COLO668 (cell line): ENCODE measurements around the gene BBX.

Source experiments
- DNase-seq: peaks from one replicate; lab custom pipeline; 2025; ENCODE audit not compliant: unreplicated experiment; lab: John Stamatoyannopoulos, UW

BBX gene

DNA sequence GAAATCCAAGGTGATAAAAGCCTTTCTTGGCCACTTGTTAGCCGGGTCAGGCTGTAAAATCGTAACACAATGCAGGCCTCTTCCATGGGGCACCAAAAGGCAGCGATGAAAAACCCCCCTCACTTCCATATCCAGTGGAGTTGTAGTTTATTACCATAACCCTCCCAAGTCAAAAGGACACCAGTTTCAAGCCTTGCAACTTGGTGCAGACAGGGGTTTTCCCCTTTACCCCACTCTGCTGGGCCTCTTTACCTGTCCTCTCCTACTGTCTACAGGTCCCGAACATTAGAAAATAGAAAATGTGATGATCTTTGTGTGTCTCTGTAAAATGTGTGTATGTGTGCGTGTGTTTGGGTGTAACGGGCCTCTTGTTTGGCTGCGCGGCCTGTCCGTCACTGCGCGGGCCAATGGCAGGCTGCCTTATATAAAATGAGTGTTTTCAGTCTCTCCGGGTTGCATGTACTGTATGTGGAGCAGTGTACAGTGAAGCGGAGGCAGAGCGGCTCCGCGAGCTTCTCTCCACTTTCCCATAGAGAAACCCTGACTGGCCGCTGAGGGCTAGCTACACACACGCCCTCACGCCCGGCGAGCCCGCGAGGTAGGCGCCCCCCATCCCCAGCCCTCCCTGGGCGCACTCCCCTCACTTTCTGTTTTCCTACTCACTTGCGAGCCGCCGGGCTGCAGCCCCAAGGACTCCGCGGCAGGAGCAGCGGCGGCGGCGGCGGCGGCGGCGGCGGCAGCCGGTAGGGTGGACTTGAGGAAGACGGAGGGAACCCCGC lies at the start of gene BBX:
Gene BBX, plus strand, starts transcription at position 453 of the 779 bp plus-strand sequence. CDS start 187,499 bp downstream, outside the sequence.
- DNase-seq: peak; percentile 76

DNA sequence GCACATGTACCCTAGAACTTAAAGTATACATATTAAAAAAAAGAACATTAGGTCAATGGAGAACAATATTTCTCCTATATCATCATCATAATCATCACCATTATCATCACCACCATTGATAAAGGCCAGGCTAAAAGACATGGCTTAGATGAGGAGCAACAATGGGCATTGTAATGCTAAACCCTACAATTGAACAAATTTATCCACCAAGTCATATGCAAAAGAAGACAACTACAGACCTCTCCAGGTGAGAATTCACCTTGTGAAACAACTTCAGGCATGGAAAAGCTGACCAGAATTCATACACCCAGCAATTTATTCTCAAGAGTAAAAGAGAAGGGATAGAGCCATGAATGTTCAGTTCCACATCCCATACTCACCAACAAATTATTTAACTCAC lies 46.3 kb upstream of the BBX start:
- no peak for DNase-seq

DNA sequence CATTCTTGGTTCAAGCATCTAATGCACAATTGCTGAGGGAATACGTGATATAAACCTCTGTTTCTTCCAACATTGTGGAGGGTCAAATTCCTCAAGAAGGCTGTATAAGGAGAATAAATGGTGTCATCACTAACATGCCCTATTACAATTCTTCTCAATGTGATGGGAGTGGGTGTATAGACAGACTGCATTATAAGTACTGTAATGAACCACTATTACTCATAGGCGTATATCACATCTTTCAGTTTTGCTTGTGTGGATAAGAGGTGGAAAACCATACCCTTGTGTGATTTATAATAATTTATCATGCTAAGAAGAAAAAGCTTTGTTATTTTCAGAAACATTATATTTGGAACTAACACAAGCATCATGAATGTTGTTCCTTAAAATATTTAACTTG lies 35.3 kb upstream of the BBX start:
- no peak for DNase-seq

DNA sequence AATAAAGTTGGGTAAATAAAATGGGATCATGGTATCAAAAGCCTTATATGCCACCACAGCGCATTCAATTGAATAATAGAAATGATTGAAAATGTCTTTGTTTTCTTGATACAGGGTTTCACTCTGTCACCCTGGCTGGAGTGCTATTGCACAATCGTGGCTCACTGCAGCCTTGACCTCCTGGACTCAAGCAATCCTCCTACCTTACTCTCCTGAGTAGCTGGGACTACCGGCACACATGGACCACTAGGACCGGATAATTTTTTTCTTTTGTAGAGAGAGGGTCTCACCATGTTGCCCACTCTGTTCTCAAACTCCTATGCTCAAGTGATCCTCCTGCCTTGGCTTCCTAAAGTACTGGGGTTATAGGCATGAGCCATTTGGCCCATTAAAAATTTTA lies 33.8 kb upstream of the BBX start:
- DNase-seq: no peak

DNA sequence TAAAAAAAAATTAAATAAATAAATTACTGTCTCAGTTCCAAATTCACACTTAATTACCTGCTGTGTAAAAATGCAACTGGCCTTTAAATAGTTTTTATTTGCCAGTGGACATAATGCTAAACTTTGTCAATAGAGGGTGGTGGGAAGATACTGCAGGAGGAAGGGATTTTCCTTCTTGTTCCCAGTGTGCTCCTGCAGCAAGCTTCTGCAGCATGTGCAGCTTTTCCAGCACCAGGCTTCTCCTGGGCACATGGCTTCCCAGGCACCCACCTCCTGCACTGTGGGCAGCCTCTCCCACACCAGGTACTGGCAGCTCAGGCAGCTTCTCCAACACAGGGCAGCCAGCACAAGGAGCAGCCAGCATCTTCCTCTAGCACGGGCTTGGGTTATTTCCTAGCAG lies 29.6 kb upstream of the BBX start:
- no peak for DNase-seq

DNA sequence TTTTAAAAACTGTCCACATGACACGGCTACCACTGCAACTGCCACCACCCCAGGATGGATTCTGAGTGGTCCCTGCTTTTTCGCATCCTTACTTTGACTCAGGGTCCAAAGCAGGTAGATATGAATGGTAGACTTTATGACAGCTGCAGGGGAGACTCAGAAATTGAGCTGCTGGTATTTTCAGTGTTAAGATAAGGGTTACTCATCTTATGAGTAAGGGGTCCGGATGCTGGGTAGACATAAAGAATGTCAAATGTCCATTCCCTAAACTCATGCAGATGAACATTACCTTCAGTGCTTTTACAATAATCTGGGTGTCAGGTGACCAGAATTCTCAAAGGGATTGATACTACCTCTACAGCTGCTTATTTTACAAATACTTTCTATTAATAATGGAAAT lies 25.9 kb upstream of the BBX start:
- no peak for DNase-seq

DNA sequence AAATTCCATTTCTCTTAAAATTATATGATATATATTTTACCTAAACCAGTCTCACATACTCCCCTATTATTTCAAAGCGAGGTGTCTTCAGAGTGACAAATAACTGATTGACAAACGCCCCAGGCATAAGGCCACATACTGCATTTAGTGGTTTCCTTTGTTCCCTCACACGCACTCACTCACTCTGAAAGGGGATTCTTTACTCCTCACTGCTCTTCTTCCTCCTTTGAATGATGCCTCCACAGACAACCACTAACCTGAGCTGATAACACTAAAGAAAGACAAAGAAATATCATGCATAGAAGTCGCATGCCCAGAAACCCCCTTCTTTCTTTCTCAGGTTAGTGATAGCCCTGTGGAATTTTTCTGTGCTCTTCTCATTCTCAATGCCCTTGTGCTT lies 24.1 kb upstream of the BBX start:
- DNase-seq: no peak

DNA sequence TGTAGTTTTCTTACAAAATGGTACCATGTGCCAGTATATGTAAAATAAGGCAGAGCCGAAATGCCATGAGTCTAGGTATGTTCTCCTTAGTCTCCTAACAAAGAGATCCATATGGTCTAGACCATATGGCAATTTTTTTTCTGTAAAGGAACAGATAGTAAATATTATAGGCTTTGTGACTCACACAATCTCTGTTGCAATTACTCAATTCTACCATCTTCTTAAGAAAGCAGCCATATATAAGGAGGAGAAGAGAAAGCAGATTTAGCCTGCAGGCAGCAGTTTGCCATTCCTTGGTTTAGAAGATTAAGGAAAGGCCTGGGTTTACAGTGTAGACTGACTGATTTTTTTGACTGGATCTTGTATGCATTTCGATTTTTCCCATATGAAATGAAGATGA lies 16.3 kb upstream of the BBX start:
- DNase-seq: no peak

DNA sequence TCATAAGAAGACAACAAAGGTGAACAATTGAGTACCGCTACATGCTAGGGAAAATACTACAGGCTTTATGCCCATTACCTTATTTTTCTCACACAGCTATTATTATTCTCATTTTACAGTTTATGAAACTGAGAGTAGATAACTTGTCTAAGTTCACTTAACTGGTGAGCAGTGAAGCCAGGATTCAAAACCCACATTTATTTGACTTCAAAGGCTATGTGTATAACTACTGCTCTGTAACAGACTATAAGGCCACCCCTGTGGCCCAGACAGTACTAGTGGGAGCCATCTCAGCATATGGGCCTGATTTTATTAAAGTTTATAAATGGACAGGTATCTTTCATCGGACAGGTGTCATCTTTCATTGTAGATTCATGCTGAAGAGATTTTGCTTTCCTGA lies 14.4 kb upstream of the BBX start:
- DNase-seq: no peak

DNA sequence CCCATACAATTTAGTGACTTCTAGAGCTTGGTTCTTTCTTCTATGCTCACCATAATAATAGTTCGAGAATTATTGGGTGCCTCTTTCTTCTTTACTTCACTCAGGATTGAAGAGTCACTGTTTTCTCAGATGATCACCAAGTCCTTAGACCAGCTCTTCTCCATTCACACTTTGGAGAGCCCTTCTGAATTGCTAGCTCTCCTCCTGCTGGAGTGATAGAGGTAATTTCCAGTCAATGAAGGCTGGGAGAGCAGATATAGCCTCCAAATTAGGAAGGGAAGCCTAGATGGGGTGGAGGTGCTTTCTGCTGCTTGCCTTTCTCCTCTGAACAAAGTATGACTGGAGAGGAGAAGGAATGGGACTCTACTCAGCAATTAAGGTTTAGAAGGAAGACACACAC lies 10.7 kb upstream of the BBX start:
- DNase-seq: no peak

DNA sequence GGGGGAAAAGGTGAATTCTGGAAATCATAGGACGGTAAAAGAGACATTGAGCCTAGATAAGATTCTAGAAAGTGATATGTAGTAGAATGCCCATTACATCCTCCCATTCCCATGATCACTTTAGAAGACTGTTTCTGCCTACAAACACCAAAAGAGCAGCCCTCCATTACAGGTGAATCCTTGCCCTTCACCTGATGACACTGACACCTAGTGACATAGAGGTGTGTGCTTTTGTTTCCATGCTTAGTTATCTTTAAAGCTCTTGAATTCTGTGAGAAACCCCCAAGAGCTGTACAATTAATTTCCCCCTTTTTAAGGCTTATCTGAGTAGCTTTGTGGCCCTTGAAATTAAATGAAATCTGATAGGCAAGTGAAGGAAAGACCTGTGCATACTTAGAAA lies 8.3 kb upstream of the BBX start:
- no peak for DNase-seq

DNA sequence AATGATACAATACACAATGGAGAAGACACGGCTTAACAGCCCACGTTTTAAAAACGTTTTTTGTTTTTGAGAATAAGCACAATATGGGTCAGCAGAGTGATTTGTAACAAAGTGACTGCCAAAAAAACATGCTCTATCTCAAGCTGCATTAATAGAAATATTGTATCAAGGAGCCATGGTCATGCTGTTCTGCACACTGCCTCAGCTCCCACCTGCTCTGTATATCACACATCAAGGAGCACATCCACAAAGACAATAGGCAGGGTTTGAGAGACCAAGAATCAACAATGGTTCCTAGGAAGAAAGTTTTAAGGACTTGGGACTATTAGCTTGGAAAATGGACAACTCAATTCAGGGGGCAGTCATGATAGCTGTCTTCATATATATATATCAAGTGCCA lies 6.3 kb upstream of the BBX start:
- no peak for DNase-seq

DNA sequence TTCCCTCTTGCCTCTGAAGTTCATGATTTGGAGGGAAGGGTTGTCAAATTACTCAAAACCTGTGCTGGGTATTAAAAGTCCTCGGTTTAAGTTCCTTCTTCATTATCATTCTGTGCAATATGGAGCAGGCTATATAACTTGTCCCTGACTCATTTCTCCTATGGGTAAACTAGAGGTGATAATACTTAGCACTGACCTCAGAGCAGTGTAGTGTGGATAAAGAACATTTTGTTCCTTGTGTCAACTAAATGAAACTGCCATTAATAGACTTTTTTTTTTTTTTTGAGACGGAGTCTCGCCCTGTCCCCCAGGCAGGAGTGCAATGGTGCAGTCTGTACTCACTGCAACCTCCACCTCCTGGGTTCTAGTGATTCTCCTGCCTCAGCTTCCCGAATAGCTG lies 2.2 kb upstream of the BBX start:
- DNase-seq: no peak

DNA sequence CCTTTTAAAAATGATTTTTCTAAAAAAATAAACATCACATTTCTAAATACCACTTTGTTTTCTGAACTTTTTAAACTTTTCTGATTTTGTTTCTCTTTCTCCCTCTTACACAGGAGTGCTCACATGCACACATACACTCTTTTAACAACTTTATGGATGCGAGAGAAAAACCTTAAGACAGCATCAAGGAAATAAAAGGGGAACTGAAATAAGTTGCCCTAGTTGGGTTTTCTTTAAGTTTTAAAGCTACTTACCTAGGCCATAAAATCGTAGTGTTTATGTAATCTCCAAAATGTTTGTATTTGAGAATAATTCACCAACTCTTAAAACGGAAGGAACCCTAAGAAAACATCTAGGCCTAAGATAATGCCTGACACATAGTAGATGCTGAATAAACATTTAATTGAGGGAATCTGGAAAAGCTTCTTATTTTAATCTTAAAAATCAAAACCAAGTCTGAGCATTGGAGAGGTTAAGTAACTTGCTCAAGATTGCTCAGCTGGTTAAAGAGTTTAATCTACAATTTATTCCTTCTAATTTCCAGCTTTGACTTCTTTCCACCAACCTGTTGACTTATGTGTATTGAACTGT lies 1.2 kb upstream of the BBX start:
- no peak for DNase-seq

DNA sequence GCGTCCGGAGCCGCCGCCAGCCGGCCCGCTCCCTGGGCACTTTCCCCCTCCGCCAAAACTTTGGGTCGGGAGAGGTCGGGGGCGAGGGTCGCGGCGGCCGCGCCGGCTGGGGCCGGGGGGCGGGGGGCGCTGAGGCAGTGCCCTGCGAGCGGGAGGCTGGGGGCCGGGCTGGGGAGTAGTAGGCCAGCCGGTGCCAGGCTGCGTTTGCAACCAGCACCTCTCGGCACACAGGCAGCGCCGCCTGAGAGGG lies 452 bp downstream of the BBX start:
- DNase-seq: peak; percentile 59

DNA sequence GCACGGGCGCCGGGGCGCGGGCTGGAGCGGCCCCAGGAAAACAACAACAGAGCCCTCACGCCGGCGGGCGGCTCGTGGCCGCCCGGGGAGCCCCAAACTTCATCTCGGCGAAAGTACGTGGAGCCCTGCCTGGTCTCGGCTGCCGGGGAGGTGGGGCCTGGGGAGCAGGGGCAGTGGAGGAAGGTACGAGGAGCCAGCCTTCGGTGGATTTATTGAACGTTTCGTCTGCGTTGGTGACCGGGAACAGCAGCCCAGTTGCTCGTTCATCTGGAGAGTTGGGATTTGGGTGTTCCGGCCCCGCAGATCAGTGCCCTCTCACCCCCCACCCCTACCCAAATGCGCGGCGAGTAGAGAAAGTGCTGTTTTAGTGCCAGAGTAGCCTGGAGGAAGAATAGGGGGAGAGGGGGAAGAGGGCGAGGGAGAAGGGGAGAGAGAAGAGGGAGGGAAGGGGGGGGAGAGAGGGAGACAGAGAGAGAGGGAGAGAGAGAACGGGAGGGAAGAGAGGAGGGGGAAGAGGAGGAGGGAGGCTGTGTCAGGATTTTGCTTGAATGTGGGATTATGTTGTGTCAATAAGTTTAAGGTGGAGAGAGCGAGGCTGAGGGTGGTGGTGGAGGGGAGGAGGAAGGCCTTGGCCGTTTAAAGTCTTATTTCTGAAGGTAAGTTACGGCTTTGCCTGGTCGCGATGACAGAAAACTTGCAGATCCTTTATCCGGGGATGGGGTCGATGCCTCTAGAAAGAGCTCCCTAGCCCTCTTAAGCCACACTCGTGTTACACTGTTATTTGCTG lies 970 bp downstream of the BBX start:
- peak; percentile 6 for DNase-seq

DNA sequence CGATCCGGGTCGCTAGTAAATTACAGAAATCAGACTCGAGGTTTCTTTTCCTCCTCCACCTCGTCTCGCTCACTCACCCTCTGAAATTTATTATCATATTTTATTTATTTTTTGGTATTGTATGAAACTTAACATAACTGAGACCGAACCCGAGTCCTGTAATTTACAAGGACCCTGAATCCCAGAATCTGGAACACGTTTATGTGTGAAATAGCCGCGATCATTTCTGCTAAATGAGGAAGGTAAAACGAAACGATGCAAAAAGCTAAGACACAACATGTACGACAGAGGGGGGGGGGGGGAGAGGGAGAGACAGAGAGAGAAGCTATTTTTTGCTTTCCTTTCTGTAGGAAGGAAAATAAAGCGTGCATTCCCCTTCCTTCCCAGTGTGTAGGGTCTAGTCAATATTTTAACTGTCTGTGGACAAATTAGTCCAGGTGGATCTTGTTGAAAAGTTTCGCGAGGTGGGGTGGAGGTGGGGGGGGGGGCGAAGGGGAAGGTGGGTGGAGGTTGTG lies 1.6 kb downstream of the BBX start:
- DNase-seq: no peak

DNA sequence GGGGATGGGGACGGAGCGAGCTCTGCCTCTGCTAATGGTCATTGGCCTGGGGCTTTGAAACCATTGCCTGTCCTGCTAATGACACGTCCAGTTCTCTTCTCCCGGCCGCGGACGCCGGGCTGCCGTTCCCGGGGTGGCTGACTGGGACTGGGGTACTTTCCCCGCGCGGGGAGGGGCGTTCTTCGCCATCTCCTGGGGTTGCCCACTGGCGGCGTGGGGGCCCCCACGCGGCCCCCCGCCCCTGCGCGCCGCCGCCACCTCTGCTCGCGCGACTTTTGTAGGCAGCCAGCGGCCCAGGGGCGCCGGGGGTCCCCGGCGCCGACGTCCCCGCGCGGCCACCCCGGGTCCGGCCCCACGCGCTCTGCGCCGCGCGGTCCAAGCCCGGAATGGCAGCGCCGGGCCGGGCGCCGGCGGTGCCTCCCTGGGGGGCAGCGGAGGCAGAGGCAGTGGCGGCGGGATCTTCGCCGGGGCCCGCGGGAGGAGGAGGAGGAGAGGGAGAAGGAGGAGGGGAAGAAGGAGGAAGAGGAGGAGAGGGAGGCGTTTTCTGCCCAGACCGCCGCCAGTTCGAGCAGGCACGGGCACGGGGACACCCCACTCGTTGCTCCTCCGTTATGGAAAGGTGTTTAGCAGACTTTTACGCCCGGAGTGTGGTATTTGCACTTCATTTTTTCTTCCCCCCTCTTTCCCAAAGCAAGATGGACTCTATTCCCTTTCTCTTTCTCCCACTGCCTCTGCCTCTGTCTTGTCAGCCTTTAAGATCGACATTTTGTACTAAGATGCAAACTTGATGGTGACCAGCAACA lies 2.3 kb downstream of the BBX start:
- DNase-seq: peak; percentile 35

DNA sequence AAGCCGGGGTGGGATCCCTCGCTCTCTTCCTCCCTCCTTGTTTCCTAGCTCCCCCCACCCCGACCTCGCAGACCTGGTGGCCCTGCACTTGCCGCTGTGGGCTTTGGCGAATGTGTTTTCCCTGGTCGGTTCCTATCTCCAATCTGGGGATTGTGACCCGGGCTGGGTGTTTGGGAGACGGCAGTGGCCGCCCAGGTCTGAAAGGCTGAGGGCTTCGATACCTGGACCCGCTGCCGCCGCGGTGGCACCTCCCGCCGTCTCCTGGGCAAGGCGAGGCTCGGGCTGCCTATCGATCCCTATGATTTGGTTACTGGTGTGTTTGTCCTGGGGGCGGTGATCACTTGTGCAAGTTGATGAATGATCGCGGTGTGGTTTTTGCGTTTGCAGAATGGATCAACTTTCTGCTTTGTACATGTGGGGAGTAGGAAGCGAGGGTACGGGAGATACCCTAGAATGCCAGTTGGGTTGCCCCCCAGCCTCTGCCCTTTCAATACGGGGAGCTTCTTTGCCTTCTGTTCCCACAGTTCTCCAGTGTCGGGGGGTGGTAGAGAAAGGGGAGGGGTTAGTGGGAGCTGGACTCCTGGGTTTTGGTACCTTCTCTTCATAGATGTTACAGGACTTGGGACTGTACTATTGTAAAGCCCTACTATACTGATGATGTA lies 3.0 kb downstream of the BBX start:
- DNase-seq: peak; percentile 26

DNA sequence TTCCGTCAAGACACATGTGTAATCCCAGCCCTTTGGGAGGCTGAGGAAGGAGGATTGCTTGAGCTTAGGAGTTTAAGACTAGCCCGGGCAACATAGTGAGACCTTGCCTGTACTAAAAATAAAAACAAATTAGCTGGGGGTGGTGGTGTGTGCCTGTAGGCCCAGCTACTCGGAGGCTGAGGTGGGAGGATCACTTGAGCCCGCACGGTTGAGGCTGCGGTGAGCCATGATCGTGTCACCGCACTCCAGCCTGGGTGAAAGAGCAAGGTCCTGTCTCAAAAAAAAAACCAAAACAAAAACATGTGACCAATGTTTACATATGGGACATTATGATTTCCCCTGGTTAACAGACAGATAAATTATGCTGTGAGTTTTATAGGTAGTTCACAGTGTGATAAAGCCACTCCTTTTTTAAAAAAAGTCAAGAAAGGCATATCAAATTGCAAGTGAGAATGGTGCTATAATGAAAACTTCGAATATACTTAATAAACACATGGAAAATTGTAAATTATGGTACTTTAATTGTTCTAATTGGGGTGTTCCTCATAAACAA lies 9.2 kb downstream of the BBX start:
- DNase-seq: no peak

DNA sequence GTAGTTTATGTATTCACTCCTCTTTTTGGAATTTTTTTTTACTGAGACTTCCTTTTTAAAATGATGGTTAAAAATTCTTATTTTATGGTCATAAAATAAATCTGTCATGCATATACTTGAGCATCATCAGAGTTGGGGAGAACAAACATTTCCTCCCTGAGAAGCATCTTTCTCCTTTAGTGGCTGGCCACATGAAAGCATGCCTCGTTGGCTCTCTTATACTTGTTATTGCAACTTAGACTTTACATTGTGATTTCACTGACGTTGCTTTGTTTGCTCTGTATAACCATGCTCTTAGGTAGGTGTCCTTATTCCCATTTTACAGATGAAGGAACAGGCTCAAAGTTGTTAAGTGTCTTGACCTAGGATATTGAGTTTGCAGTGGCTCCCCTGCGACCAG lies 18.1 kb downstream of the BBX start:
- DNase-seq: no peak
